Globus pallidus (tissue), 1 donor: ENCODE results near the gene CDH22.

Source experiments
- DNase-seq: peaks from one replicate; pipeline ENCODE4 v3.0.0-alpha.2; 2015; ENCODE audit warnings: low spot score

CDH22 gene

GRCh38 chr20:46139908-46140482 is 168.3 kb downstream of the CDH22 start:
- DNase-seq: no peak

GRCh38 chr20:46139266-46139889 is 168.9 kb downstream of the CDH22 start:
- DNase-seq: no peak

- no peak for DNase-seq
Observed at GRCh38 chr20:46137816-46138215, 170.5 kb downstream of the CDH22 start.

- DNase-seq: no peak
Observed at GRCh38 chr20:46135856-46136633, 172.3 kb downstream of the CDH22 start.

GRCh38 chr20:46134716-46135115 is 173.6 kb downstream of the CDH22 start:
- DNase-seq: no peak

GRCh38 chr20:46133886-46134654 is 174.2 kb downstream of the CDH22 start:
- no peak for DNase-seq

- peak; percentile 45 for DNase-seq
Observed at GRCh38 chr20:46132705-46133120, 175.6 kb downstream of the CDH22 start.

GRCh38 chr20:46131396-46131795 is 176.9 kb downstream of the CDH22 start:
- DNase-seq: no peak

- DNase-seq: no peak
Observed at GRCh38 chr20:46130534-46130933, 177.8 kb downstream of the CDH22 start.

GRCh38 chr20:46129955-46130481 is 178.3 kb downstream of the CDH22 start:
- no peak for DNase-seq

GRCh38 chr20:46128310-46129151 is 179.8 kb downstream of the CDH22 start:
- no peak for DNase-seq

GRCh38 chr20:46127396-46128010 is 180.8 kb downstream of the CDH22 start:
- DNase-seq: no peak

- DNase-seq: no peak
Observed at GRCh38 chr20:46126440-46127056, 181.8 kb downstream of the CDH22 start.
